Lower leg skin (tissue), 3 donors: Measurements from ENCODE around the gene SART1.

Experiments used
- POLR2A ChIP-seq, 2 donors: fragments of 450-650 bp; IDR thresholded peaks; one replicate each; pipeline ENCODE4 v1.6.1; 2016 to 2017; ENCODE audit warnings: antibody characterized with exemption in 2 of 2, mild to moderate bottlenecking in 1 of 2, moderate library complexity in 1 of 2
- TF ChIP-seq, protein P1 (sequence below), 3 donors: fragments of 450-650 bp; IDR thresholded peaks; one replicate each; pipeline ENCODE4 v1.5.1; 2016; ENCODE audit warnings: antibody characterized with exemption in 3 of 3, mild to moderate bottlenecking in 3 of 3, moderate library complexity in 2 of 3

GRCh38 chr11:65917434-65918210 lies 43.9 kb upstream of the SART1 start:
- TF ChIP-seq, protein P1, sequence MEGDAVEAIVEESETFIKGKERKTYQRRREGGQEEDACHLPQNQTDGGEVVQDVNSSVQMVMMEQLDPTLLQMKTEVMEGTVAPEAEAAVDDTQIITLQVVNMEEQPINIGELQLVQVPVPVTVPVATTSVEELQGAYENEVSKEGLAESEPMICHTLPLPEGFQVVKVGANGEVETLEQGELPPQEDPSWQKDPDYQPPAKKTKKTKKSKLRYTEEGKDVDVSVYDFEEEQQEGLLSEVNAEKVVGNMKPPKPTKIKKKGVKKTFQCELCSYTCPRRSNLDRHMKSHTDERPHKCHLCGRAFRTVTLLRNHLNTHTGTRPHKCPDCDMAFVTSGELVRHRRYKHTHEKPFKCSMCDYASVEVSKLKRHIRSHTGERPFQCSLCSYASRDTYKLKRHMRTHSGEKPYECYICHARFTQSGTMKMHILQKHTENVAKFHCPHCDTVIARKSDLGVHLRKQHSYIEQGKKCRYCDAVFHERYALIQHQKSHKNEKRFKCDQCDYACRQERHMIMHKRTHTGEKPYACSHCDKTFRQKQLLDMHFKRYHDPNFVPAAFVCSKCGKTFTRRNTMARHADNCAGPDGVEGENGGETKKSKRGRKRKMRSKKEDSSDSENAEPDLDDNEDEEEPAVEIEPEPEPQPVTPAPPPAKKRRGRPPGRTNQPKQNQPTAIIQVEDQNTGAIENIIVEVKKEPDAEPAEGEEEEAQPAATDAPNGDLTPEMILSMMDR (IDR thresholded peaks at IDR 0.05): no peak
- no peak for TF ChIP-seq POLR2A (IDR thresholded peaks at IDR 0.05)
